Heart right ventricle (tissue), 16 donors: ENCODE measurements around the gene LGALS4. TPM values are rescaled to one million over a fixed set of nuclear protein-coding genes. Genes with fewer than 3 reads are reported as not detected.

ENCODE experiments used
- ATAC-seq, 8 donors: fragments of 200-7000 bp; cut with Tn5 transposase; one replicate each; pipeline ENCODE4 v1.9.1; 2020; ENCODE audit warnings: mild to moderate bottlenecking in 8 of 8, moderate library complexity in 8 of 8, moderate number of reproducible peaks in 1 of 8
- DNase-seq, 2 donors: peaks; one replicate each; pipeline ENCODE4 v3.0.0-alpha.2; 2020
- H3K27ac ChIP-seq, 10 donors: fragments of 200-600 bp; sonication (generic) in 2 of 10; one replicate each; pipeline versions ENCODE4 v1.5.0 to v1.8.0; 2020 to 2022; ENCODE audit warnings: mild to moderate bottlenecking in 3 of 10
- H3K27me3 ChIP-seq, 7 donors: fragments of 200-600 bp; one replicate each; pipeline ENCODE4 v1.8.0; 2021 to 2022; ENCODE audit warnings: mild to moderate bottlenecking in 2 of 7
- H3K36me3 ChIP-seq, 9 donors: fragments of 200-600 bp; sonication (generic) in 1 of 9; one replicate each; pipeline versions ENCODE4 v1.5.0 to v1.8.0; 2020 to 2022; ENCODE audit warnings: mild to moderate bottlenecking in 2 of 9
- H3K4me1 ChIP-seq, 9 donors: fragments of 200-600 bp; sonication (generic) in 1 of 9; one replicate each; pipeline versions ENCODE4 v1.5.0 to v1.8.0; 2020 to 2022; ENCODE audit warnings: mild to moderate bottlenecking in 4 of 9
- H3K4me3 ChIP-seq, 10 donors: fragments of 200-600 bp; sonication (generic) in 2 of 10; one replicate each; pipeline versions ENCODE4 v1.5.0 to v1.8.0; 2020 to 2022; ENCODE audit warnings: mild to moderate bottlenecking in 7 of 10, moderate library complexity in 2 of 10
- H3K9me3 ChIP-seq, 11 donors: fragments of 200-600 bp in 10 of 11; sonication (generic) in 2 of 11; one replicate each; pipeline versions ENCODE4 v1.5.0 to v1.8.0; 2013 to 2022; ENCODE audit warnings: mild to moderate bottlenecking in 2 of 11, control low read depth in 1 of 11, moderate library complexity in 1 of 11
- CTCF ChIP-seq, 9 donors: fragments of 200-600 bp; sonication (generic) in 2 of 9; IDR thresholded peaks; one replicate each; pipeline versions ENCODE4 v1.5.0 to v1.8.0; 2021 to 2022; ENCODE audit warnings: antibody characterized with exemption in 9 of 9, mild to moderate bottlenecking in 5 of 9, moderate library complexity in 1 of 9
- WGBS, 2 donors: extraction: QIAGEN DNeasy Blood & Tissue Kit; methylation state at CpG; one replicate each; pipeline ENCODE4 v1.1.7; 2013; ENCODE audit warnings: inconsistent platforms in 1 of 2; 5-methylcytosine and 5-hydroxymethylcytosine counted together
- intact Hi-C, 10 donors: fragments of 100-400 bp; cut with DNase I; formaldehyde crosslinking; loops; one replicate each; pipeline versions ENCODE4 v1.11.1 to v1.14.2; 2022
- polyA plus RNA-seq, 2 donors: library from polyadenylated mRNA; stranded (reverse); fragments of 200-250 nt; gene quantifications; one replicate each; pipeline ENCODE4 v1.2.3, GENCODE V29; 2013
- total RNA-seq, 10 donors: library from RNA; stranded (reverse); fragmentation: NEBNext Ultra II Directional in 3 of 10; extraction: Animal tissue kit (Norgen Biotek cat#: 25700) in 3 of 10; gene quantifications; one replicate each; pipeline versions ENCODE4 v1.2.1 to v1.2.4, GENCODE V29; 2021 to 2023
- donor health status: Arrhythmogenic right ventricular cardiomyopathy.
- donor health status: ischemic (EF 13 %, LVEDD 7.1; RV severe dilation, severe dysfunction).
- donor health status: healthy with polysubstance abuse.
- donor health status: DM: no; HTN: yes; CAD: no.
- donor health status: DM: no; HTN: no; CAD: no.
- donor health status: ischemic (EF 25% LVEDD 6.9; RV normal size, moderate dysfunction).
- donor health status: ischemic (EF 25% LVEDD 5.7; RV mildly dilated, moderate dysfunction).
- donor health status: healthy.
- donor health status: DM: yes; HTN: yes; CAD: no.
- donor health status: Ischemic cardiomyopathy.
- donor health status: ischemic (EF 35%, LVEDD 5.7; RV mildly dilated, moderate dysfunction).
- donor health status: nonischemic (EF 11% LVEDD 7.7; RV severe dilation, severe dysfunction).
- donor health status: DM: yes; HTN: yes; CAD: no.
- donor health status: PGD.
- donor health status: ischemic (EF 29% LVEDD 5.4; RV normal size, mild dysfunction).
- donor health status: nonischemic (EF 23%, LVEDD 6.1; RV moderate dilation, normal function).

Gene LGALS4
- total and polyA plus RNA-seq, 12 donors, result 0.16 to 2.6 (median 0.81) TPM; not detected in 2

- Histone ChIP-seq H3K27ac (peak overlapping the region; percentile 99 to 100 (median 100)), H3K27me3 (no peaks in the 10 kb centered on the region), H3K4me3 (peak overlapping the region; percentile 69 to 98 (median 86)), H3K4me1 (peaks cover 17 to 63% (median 47%) of the 10 kb centered on the region in 9 donors), H3K36me3 (peaks cover 0 to 43% (median 35%) of the 10 kb centered on the region in 9 donors), H3K9me3 (no peaks in the 10 kb centered on the region)
- peak; percentile 37 to 66 (median 60) for ATAC-seq
- no peak for TF ChIP-seq CTCF (IDR thresholded peaks at IDR 0.05)
- intact Hi-C loops, result loop anchor here in 5 of 10 donors (1.0 to 10.0 kb wide), 7 partner anchors 19 to 215 kb away; partner anchors contain the start of genes ECH1 (in 1 of the 5), MRPS12 (in 1 of the 5), NFKBIB (in 1 of the 5) and SARS2 (in 1 of the 5)
- peak; percentile 97 to 98 for DNase-seq
- 0% methylated on average over 70 to 71 of the region's 76 CpGs for WGBS, 2 donors
Observed at GRCh38 chr19:38849147-38849859, 36.6 kb upstream of the LGALS4 start.

GRCh38 chr19:38848299-38849146, 35.8 kb upstream of the LGALS4 start:
- Histone ChIP-seq H3K27ac (peak overlapping the region; percentile 99 to 100 (median 100)), H3K36me3 (peaks cover 1 to 51% (median 43%) of the 10 kb centered on the region in 9 donors), H3K27me3 (no peaks in the 10 kb centered on the region), H3K4me3 (peak overlapping the region; percentile 69 to 98 (median 86)), H3K4me1 (peaks cover 17 to 69% (median 47%) of the 10 kb centered on the region in 9 donors), H3K9me3 (no peaks in the 10 kb centered on the region)
- 15 to 19% methylated on average over 22 of the region's 22 CpGs for WGBS, 2 donors
- intact Hi-C loops, result loop anchor here in 5 of 10 donors (1.0 to 10.0 kb wide), 7 partner anchors 18 to 214 kb away; partner anchors contain the start of genes ECH1 (in 1 of the 5), MRPS12 (in 1 of the 5), NFKBIB (in 1 of the 5) and SARS2 (in 1 of the 5)
- no peak for TF ChIP-seq CTCF (IDR thresholded peaks at IDR 0.05)
- DNase-seq (no peak), ATAC-seq (no peak)

- no peak for DNase-seq
- no peak for ATAC-seq
- intact Hi-C loops, result loop anchor here in 4 of 10 donors (5.0 to 10.0 kb wide), 4 partner anchors 111 to 211 kb away; no protein-coding TSS in a partner anchor
- Histone ChIP-seq H3K9me3 (no peaks in the 10 kb centered on the region), H3K27ac (no peak overlapping the region), H3K27me3 (no peaks in the 10 kb centered on the region), H3K4me3 (no peak overlapping the region), H3K36me3 (peaks cover 4 to 75% (median 67%) of the 10 kb centered on the region in 9 donors), H3K4me1 (peaks cover 17 to 69% (median 44%) of the 10 kb centered on the region in 9 donors)
- 62 to 67% methylated on average over 2 of the region's 2 CpGs for WGBS, 2 donors
- no peak for TF ChIP-seq CTCF (IDR thresholded peaks at IDR 0.05)
Observed at GRCh38 chr19:38846097-38846496, 33.4 kb upstream of the LGALS4 start.
